Amniotic stem cell (primary cell): ENCODE results near the gene ADH7.
"Not testable (repeated sequence)": the region's sequence is repeated elsewhere in the genome, so short reads cannot be mapped to it uniquely, and the experiment has no call there.

Experiments used
- DNase-seq: peaks from one replicate; lab custom pipeline; 2025; lab: John Stamatoyannopoulos, UW

The ADH7 gene

DNA sequence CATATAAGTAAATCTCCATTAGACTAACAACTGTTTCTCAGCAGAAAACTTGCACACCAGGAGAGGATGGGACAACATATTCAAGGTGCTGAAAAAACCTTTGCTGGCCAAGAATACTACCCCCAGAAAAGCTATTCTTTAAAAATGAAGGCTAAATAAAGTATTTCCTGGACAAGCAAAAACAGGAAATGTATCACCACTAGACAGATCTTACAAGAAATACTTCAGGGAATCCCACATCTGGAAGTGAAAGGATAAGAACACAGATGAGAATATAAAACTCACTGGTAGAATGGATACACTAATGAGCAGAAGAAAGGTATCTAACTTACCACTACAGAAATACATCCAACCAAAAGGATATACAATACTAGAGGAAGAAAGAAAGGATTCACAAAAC, 55.6 kb downstream of the ADH7 start:
- DNase-seq: no peak

DNA sequence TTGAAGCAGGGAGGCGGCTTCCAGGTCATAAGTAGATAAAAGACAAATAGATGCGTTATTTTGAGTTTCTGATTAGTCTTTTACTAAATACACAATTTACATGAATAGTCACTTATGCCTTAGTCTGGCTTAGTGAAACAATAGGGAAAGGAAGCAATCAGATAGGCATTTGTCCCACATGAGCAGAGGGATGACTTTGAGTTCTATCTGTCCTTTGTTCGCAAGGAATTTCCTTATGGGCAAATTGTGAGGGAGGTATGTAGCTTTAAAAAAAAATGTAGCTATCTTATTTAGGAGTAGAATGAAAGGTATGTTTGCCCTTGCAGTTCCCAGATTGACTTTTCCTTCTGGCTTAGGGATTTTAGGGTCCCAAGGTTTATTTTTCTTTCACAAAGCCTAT, 56.3 kb downstream of the ADH7 start:
- no peak for DNase-seq

DNA sequence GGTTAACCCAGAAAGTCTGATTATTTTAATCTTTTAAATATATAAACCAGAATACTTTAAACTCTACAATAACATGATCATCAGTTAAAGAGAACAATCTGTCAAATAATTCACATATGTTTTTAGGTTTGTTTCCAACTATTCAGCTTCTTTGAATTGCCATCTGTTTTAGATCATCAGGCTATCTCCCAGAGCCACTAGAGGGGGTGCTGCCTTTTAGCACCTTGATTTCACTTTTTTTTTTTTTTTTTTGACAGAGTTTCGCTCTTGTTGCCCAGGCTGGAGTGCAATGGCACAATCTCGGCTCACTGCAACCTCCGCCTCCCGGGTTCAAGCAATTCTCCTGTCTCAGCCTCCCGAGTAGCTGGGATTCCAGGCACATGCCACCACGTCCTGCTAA, 57.8 kb downstream of the ADH7 start:
- DNase-seq: not testable (repeated sequence)

DNA sequence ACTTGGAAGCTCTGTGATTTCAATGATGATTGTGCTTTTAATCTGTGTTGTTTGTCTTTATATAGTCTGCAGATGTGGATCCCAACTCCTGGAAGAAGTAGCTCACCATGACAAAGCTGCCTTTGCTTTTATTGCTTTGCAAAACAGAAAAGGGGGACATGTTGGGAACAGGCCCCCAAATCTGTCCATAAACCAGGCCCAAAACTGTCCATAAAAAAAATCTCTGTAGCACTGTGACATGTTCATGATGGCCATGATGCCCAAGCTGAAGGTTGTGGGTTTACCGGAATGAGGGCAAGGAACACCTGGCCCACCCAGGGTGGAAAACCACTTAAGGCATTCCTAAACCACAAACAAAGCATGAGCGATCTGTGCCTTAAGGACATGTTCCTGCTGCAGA, 62.7 kb downstream of the ADH7 start:
- DNase-seq: not testable (repeated sequence)

DNA sequence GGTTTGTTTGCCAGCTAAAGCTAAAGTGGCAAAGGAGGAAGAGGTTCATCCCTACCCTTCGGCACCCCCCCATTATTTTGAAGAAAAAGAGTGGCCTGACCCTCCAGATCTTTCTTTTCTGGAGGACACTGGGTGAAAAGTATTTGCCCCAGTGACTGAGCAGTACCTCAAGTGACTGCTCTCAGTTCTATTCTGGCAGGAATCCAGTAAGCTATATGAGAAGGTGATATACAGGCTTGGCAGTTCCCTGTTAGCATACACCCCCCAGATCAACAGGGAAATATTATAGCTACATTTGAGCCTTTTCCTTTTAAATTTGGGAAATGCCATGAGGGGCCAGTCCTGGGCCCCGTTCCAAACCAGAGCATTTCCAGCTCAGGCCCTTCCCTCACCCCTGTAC, 67.3 kb downstream of the ADH7 start:
- not testable (repeated sequence) for DNase-seq

DNA sequence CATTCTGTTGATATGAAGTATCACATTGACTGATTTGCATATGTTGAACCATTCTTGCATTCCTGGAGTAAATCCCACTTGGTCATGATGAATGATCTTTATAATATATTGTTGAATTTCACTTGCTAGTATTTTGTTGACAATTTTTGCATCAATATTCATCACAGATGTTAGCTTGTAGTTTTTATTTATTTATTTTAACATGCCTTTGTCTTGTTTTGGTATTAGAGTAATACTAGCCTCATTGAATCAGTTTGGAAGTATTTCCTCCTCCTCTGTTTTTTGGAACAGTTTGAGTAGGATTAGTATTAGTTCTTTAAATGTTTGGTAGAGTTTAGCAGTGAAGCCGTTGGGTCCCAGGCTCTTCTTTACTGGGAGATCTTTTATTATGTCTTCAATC, 68.7 kb downstream of the ADH7 start:
- no peak for DNase-seq

DNA sequence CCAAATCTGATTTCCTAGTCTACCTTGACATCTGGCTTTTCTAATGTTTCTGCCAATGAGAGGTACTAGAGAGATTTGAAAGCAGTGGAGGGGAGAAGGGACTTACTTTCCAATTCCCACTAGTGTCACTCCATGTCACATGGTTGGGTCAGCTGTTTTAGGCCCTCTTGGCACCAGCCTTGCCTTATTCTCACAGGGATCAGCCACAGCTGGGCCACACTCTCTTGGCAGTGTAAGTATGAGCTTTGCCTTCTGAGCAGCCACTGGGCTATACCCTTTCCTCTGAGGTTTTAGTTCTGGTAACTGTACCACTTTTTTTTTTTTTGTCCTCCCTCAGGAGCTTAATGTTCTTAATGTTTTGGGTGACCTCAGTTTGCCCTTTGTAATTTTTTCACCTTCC, 72.4 kb downstream of the ADH7 start:
- no peak for DNase-seq
